H1 (cell line): Measurements from ENCODE around the gene PPP1R14C. TPM values are rescaled to one million over a fixed set of nuclear protein-coding genes. Genes with fewer than 3 reads are reported as not detected.

Experiments used
- BCL11A ChIP-seq, 2 experiments: IDR thresholded peaks; one replicate each; pipeline ENCODE4 v1.6.1; 2011; ENCODE audit warnings: low read depth in 2 of 2, low read length in 2 of 2, mild to moderate bottlenecking in 2 of 2
- CEBPB ChIP-seq: IDR thresholded peaks from 2 replicates; pipeline ENCODE4 v1.6.1; 2012; ENCODE audit warnings: low read depth, low read length
- CHD7 ChIP-seq: fragments of 300-600 bp; sonication (generic); IDR thresholded peaks from 2 replicates; pipeline ENCODE4 v1.7.1; 2012; ENCODE audit warnings: low read length, moderate library complexity, mild to moderate bottlenecking, inconsistent platforms; ENCODE audit not compliant: insufficient replicate concordance
- JUN ChIP-seq: IDR thresholded peaks from 2 replicates; pipeline ENCODE4 v1.6.1; 2011; ENCODE audit warnings: low read depth, mild to moderate bottlenecking, improper control_type of control experiment, low read length
- RAD21 ChIP-seq, 2 experiments: IDR thresholded peaks in 1 of 2; conservative IDR thresholded peaks in 1 of 2; 2 replicates each; pipeline ENCODE4 v1.6.1; 2011; ENCODE audit warnings: low read depth in 2 of 2, low read length in 2 of 2, improper control_type of control experiment in 1 of 2, inconsistent platforms in 1 of 2, mild to moderate bottlenecking in 1 of 2, moderate library complexity in 1 of 2
- SP2 ChIP-seq: IDR thresholded peaks from 2 replicates; pipeline ENCODE4 v1.6.1; 2012; ENCODE audit warnings: mild to moderate bottlenecking, low read length, inconsistent platforms
- polyA plus RNA-seq, 7 experiments: library from polyadenylated mRNA; depleted of rRNA in 3 of 7; stranded (reverse) in 5 of 7; unstranded in 2 of 7; fragments of >200 nt in 5 of 7; fragments of 200-250 nt in 2 of 7; gene quantifications; 1 replicate in 5 of 7; 2 replicates in 1 of 7; 4 replicates in 1 of 7; pipeline versions ENCODE4 v1.2.1 to v1.2.3, GENCODE V29; 2011 to 2013; ENCODE audit warnings: missing spikeins in 2 of 7, mixed read lengths in 2 of 7
- total RNA-seq: library from RNA; stranded (reverse); fragmentation: NEBNext Ultra II Directional; extraction: Animal tissue kit (Norgen Biotek cat#: 25700); gene quantifications from 2 replicates; pipeline ENCODE4 v1.2.1, GENCODE V29; 2021

The PPP1R14C gene
- total and polyA plus RNA-seq, 2 of the 8 experiments (the other 6 are each of a cell fraction or from before 2014, with no cell fraction given): 0.30 to 0.61 TPM

GRCh38 chr6:150238336-150238741 is 95.5 kb downstream of the PPP1R14C start (continued):
- TF ChIP-seq CHD7: no peak
- TF ChIP-seq RAD21 (IDR thresholded peaks at IDR 0.05 in 1 of 2, conservative IDR thresholded peaks at IDR 0.05 in 1 of 2; ENCODE audit: low read depth in 2 of 2, low read length in 2 of 2): no peak
- TF ChIP-seq CEBPB: no peak
- TF ChIP-seq BCL11A (IDR thresholded peaks at IDR 0.05; ENCODE audit: low read depth in 2 of 2, low read length in 2 of 2): no peak
- no peak for TF ChIP-seq SP2
- no peak for TF ChIP-seq JUN
- TF ChIP-seq, all 59 proteins: peak for 0
